Breast epithelium (tissue), 4 donors: ENCODE data around the gene GPR82. TPM values are rescaled to one million over a fixed set of nuclear protein-coding genes. Genes with fewer than 3 reads are reported as not detected.

Source experiments
- DNase-seq, 2 donors: peaks; one replicate each; pipeline ENCODE4 v3.0.0-alpha.2; 2019; ENCODE audit warnings: low spot score in 2 of 2
- H3K27ac ChIP-seq, 2 donors: fragments of 200-600 bp; sonication (generic) in 1 of 2; one replicate each; pipeline ENCODE4 v1.5.1; 2016 to 2019; ENCODE audit warnings: mild to moderate bottlenecking in 1 of 2
- H3K27me3 ChIP-seq, 2 donors: fragments of 200-600 bp; sonication (generic) in 1 of 2; one replicate each; pipeline versions ENCODE4 v1.5.1 to v1.6.0; 2017 to 2019; ENCODE audit warnings: control low read depth in 1 of 2, mild to moderate bottlenecking in 1 of 2
- H3K36me3 ChIP-seq: fragments of 200-600 bp; one replicate; pipeline ENCODE4 v1.5.1; 2019
- H3K4me1 ChIP-seq, 2 donors: fragments of 200-600 bp; sonication (generic); one replicate each; pipeline ENCODE4 v1.5.1; 2016 to 2019; ENCODE audit warnings: control low read depth in 1 of 2
- H3K4me3 ChIP-seq, 3 donors: fragments of 200-600 bp; sonication (generic); 1 replicate in 2 of 3; 2 replicates in 1 of 3; pipeline ENCODE4 v1.5.1; 2016 to 2019; ENCODE audit warnings: mild to moderate bottlenecking in 3 of 3, moderate library complexity in 2 of 3
- H3K9me3 ChIP-seq, 2 donors: fragments of 200-600 bp; sonication (generic) in 1 of 2; one replicate each; pipeline ENCODE4 v1.5.1; 2016 to 2019; ENCODE audit warnings: control low read depth in 1 of 2
- CTCF ChIP-seq, 3 donors: fragments of 450-650 bp; IDR thresholded peaks; one replicate each; pipeline ENCODE4 v1.5.1; 2016 to 2017; ENCODE audit warnings: antibody characterized with exemption in 3 of 3, mild to moderate bottlenecking in 3 of 3, moderate library complexity in 3 of 3
- POLR2A ChIP-seq: fragments of 450-650 bp; IDR thresholded peaks from one replicate; pipeline ENCODE4 v1.6.1; 2016; ENCODE audit warnings: antibody characterized with exemption, mild to moderate bottlenecking, moderate library complexity
- POLR2AphosphoS5 ChIP-seq, 3 donors: sonication (generic); formaldehyde crosslinking; IDR thresholded peaks; one replicate each; pipeline ENCODE4 v1.6.1; 2017; ENCODE audit warnings: antibody characterized with exemption in 3 of 3
- intact Hi-C: fragments of 100-400 bp; cut with DNase I; formaldehyde crosslinking; loops from one replicate; pipeline ENCODE4 v1.15.1; 2023; ENCODE audit warnings: low total_unique reads
- total RNA-seq, 3 donors: library from RNA; depleted of rRNA; stranded (reverse); fragments of >200 nt; gene quantifications; one replicate each; pipeline ENCODE4 v1.1.0, GENCODE V29; 2016

Gene GPR82
- total RNA-seq, 3 donors from 2014 or later = 0.16 to 0.44 (median 0.33) TPM

DNA sequence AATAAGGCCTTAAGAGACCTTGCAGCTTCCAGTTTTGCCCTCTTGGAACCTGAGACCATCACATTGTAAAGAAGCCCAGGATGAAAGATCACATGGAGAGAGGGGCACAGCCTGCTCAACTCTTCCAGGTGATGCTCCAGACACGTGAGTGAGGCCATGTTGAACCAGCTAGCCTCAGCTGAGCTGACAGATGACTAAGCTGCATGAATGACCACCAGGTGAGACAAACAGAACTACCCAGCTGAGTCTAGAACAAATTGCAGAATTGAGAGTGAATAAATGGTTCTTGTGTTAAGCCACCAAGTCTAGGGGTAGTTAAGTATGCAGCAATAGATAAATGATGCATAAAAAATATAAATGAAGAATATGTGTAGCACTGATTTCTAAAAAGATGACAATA is 16.8 kb upstream of the GPR82 start:
- no peak for DNase-seq
- Histone ChIP-seq H3K4me1 (no peaks in the 10 kb centered on the region), H3K27me3 (peaks cover 0 to 27% of the 10 kb centered on the region in 2 donors), H3K9me3 (no peaks in the 10 kb centered on the region), H3K36me3 (no peaks in the 10 kb centered on the region), H3K27ac (no peak overlapping the region), H3K4me3 (no peak overlapping the region)
- intact Hi-C loops = no loop called here
- TF ChIP-seq POLR2A (no peak), POLR2AphosphoS5 (IDR thresholded peaks at IDR 0.05) (no peak), CTCF (IDR thresholded peaks at IDR 0.05) (no peak)

- TF ChIP-seq CTCF (IDR thresholded peaks at IDR 0.05) (no peak), POLR2A (no peak), POLR2AphosphoS5 (IDR thresholded peaks at IDR 0.05) (no peak)
- Histone ChIP-seq H3K9me3 (no peaks in the 10 kb centered on the region), H3K27me3 (peaks cover 0 to 36% of the 10 kb centered on the region in 2 donors), H3K4me1 (no peaks in the 10 kb centered on the region), H3K4me3 (no peak overlapping the region), H3K27ac (no peak overlapping the region), H3K36me3 (no peaks in the 10 kb centered on the region)
- no peak for DNase-seq
- intact Hi-C loops = no loop called here
These were observed 15.5 kb upstream of the GPR82 start for GRCh38 chrX:41708486-41708885.

DNA sequence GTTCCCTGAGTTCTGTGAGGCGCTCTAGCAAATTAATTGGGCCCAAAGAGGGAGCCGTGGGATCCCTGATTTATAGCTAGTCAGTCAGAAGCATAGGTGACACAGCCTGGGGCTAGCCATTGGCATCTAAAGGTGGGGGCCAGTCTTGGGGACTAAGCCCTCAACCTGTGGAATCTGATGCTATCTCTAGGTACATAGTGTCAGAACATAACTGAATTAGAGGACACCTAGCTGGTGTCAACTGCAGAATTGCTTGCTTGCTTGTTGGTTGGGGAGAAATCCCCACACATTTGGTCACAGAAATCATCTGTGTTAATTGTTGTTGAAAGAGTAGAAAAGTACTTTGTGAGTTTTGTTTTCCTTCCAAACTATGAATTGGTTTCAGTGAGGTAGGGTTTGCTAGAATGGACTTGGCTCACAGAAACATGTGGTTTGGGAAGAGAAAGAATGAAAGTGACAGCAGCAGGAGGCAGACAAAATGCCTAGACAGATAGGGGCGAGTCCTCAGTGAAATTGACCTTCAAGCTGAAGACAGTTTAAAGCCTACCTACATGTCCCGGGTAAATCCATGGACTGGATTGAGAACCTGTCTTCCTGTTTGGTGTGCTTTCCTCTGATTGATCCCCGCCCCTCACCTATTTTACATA is 12.8 kb upstream of the GPR82 start:
- Histone ChIP-seq H3K27me3 (peaks cover 0 to 26% of the 10 kb centered on the region in 2 donors), H3K27ac (no peak overlapping the region), H3K36me3 (no peaks in the 10 kb centered on the region), H3K4me1 (no peaks in the 10 kb centered on the region), H3K4me3 (no peak overlapping the region), H3K9me3 (no peaks in the 10 kb centered on the region)
- intact Hi-C loops = no loop called here
- no peak for DNase-seq
- TF ChIP-seq POLR2A (no peak), CTCF (IDR thresholded peaks at IDR 0.05) (no peak), POLR2AphosphoS5 (IDR thresholded peaks at IDR 0.05) (no peak)

GRCh38 chrX:41716222-41716621 is 7.8 kb upstream of the GPR82 start:
- no peaks in the 10 kb centered on the region for H3K36me3 ChIP-seq
- intact Hi-C loops = no loop called here
- H3K4me1 ChIP-seq = no peaks in the 10 kb centered on the region
- H3K9me3 ChIP-seq = peaks cover 0 to 20% of the 10 kb centered on the region in 2 donors
- TF ChIP-seq POLR2A = no peak
- no peak for TF ChIP-seq CTCF (IDR thresholded peaks at IDR 0.05)
- TF ChIP-seq POLR2AphosphoS5 (IDR thresholded peaks at IDR 0.05) = no peak
- no peak overlapping the region for H3K4me3 ChIP-seq
- DNase-seq = no peak
- peak overlapping the region in 1 of 2 donors; percentile 17 for H3K27ac ChIP-seq
- peaks cover 0 to 27% of the 10 kb centered on the region in 2 donors for H3K27me3 ChIP-seq

DNA sequence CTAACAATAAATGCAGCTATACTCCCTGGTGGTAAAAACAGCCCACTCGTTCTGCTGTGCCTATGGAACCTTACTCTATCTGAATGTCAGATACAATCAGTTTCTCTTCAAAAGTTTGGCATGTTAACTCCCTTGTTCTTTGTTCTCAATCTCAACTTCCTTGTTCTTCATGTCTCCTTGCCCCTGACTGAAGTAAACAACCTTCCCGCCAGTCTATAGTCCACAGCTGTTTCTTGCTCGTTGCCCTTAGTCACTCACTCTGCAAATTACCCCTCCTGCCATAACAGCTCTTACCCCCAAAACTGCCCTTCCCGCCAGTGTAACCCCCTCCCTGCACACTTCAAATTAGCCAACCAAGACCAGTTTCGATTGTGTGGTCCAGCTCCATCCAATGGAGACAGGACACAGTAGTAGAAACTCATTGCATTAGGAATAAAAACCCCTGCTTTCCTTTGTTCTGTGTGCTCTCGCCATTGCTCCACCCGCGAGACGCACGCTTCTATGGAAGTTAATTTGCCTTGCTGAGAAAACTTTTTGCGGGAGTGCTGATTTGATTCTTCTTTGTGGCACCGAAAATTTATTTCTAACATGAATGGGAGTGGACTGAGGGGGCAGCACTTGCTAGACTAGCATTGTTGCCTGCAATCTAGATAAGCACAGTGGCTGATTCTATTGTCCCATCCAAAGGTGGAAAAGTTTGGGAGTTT is 7.1 kb upstream of the GPR82 start:
- no peak for TF ChIP-seq POLR2A
- TF ChIP-seq CTCF (IDR thresholded peaks at IDR 0.05) = no peak
- TF ChIP-seq POLR2AphosphoS5 (IDR thresholded peaks at IDR 0.05) = no peak
- intact Hi-C loops = no loop called here
- H3K27me3 ChIP-seq = peaks cover 0 to 24% of the 10 kb centered on the region in 2 donors
- H3K36me3 ChIP-seq = no peaks in the 10 kb centered on the region
- no peak for DNase-seq
- peak overlapping the region in 1 of 2 donors; percentile 17 for H3K27ac ChIP-seq
- H3K4me3 ChIP-seq = no peak overlapping the region
- no peaks in the 10 kb centered on the region for H3K4me1 ChIP-seq
- H3K9me3 ChIP-seq = peaks cover 0 to 20% of the 10 kb centered on the region in 2 donors
